B cell (primary cell): Measurements from ENCODE around the gene AZU1. TPM values are rescaled to one million over a fixed set of nuclear protein-coding genes. Genes with fewer than 3 reads are reported as not detected.

Source experiments
- ATAC-seq: fragments of 200-7000 bp; cut with Tn5 transposase; one replicate; pipeline ENCODE4 v1.10.0; 2021; ENCODE audit warnings: low read depth, mild to moderate bottlenecking, moderate number of reproducible peaks, moderate library complexity
- CTCF ChIA-PET: fragments of 350-600 bp; sonication (Branson Sonifier 250); formaldehyde crosslinking; loops from one replicate; lab custom pipeline; 2021; ENCODE audit warnings: antibody characterized with exemption, inconsistent platforms; lab: Charles Lee
- POLR2A ChIA-PET: fragments of 350-600 bp; sonication (Branson Sonifier 250); formaldehyde crosslinking; loops from one replicate; lab custom pipeline; 2021; ENCODE audit warnings: antibody characterized with exemption; lab: Charles Lee
- DNase-seq: peaks from one replicate; pipeline ENCODE4 v3.0.0; 2013
- H2AFZ ChIP-seq: 2 replicates; pipeline ENCODE4 v1.6.1; 2012; ENCODE audit warnings: mild to moderate bottlenecking, low read depth, low read length; ENCODE audit not compliant: insufficient read depth, poor library complexity, severe bottlenecking
- H3K27ac ChIP-seq, 2 donors: 1 replicate in 1 of 2; 2 replicates in 1 of 2; pipeline ENCODE4 v1.5.1; 2012 to 2013; ENCODE audit warnings: low read length in 2 of 2, mild to moderate bottlenecking in 2 of 2, moderate library complexity in 1 of 2
- H3K27me3 ChIP-seq, 4 experiments: fragments of 200-600 bp in 1 of 4; sonication (generic) in 1 of 4; replicated peaks in 1 of 4; 1 replicate in 2 of 4; 2 replicates in 2 of 4; pipeline versions ENCODE4 v1.6.1 to v1.7.0; 2013 to 2016; ENCODE audit warnings: low read length in 3 of 4, mild to moderate bottlenecking in 2 of 4, mixed read lengths in 1 of 4, moderate library complexity in 1 of 4; ENCODE audit not compliant: insufficient read depth in 4 of 4, control insufficient read depth in 3 of 4; ENCODE audit errors: control extremely low read depth in 1 of 4
- H3K36me3 ChIP-seq, 2 experiments: replicated peaks in 1 of 2; 1 replicate in 1 of 2; 2 replicates in 1 of 2; pipeline versions ENCODE4 v1.6.1 to v1.7.1; 2013; ENCODE audit warnings: low read length in 1 of 2; ENCODE audit not compliant: insufficient read depth in 2 of 2, control insufficient read depth in 1 of 2; ENCODE audit errors: control extremely low read depth in 1 of 2, extremely low read depth in 1 of 2
- H3K4me1 ChIP-seq, 2 donors: fragments of 200-600 bp in 1 of 2; sonication (generic) in 1 of 2; 1 replicate in 1 of 2; 2 replicates in 1 of 2; pipeline versions ENCODE4 v1.5.1 to v1.6.1; 2013 to 2017; ENCODE audit warnings: low read length in 2 of 2; ENCODE audit not compliant: control insufficient read depth in 2 of 2, insufficient read depth in 2 of 2
- H3K4me2 ChIP-seq: replicated peaks from 2 replicates; pipeline ENCODE3; 2012; ENCODE audit warnings: mild to moderate bottlenecking, low read depth, low read length; ENCODE audit not compliant: poor library complexity, severe bottlenecking
- H3K4me3 ChIP-seq, 5 experiments: fragments of 200-600 bp in 1 of 5; sonication (generic) in 1 of 5; 1 replicate in 3 of 5; 2 replicates in 2 of 5; pipeline versions ENCODE4 v1.5.1 to v1.7.0; 2011 to 2016; ENCODE audit warnings: low read length in 4 of 5, mild to moderate bottlenecking in 4 of 5, low read depth in 2 of 5, control low read depth in 1 of 5, moderate library complexity in 1 of 5; ENCODE audit not compliant: insufficient read depth in 1 of 5; ENCODE audit errors: control extremely low read depth in 1 of 5, extremely low read depth in 1 of 5
- H3K79me2 ChIP-seq: fragments of 200-600 bp; sonication (generic); one replicate; pipeline ENCODE4 v1.6.0; 2016; ENCODE audit warnings: low read length; ENCODE audit not compliant: control insufficient read depth, insufficient read depth
- H3K9ac ChIP-seq: fragments of 200-600 bp; sonication (generic); 2 replicates; pipeline ENCODE4 v1.6.1; 2017; ENCODE audit warnings: mild to moderate bottlenecking, low read length, moderate library complexity
- H3K9me3 ChIP-seq, 3 donors: one replicate each; pipeline versions ENCODE4 v1.6.1 to v1.7.1; 2013; ENCODE audit warnings: low read length in 2 of 3; ENCODE audit not compliant: control insufficient read depth in 2 of 3, insufficient read depth in 1 of 3; ENCODE audit errors: control extremely low read depth in 1 of 3
- H4K20me1 ChIP-seq: 2 replicates; pipeline ENCODE4 v1.6.0; 2012; ENCODE audit warnings: mild to moderate bottlenecking, low read length; ENCODE audit not compliant: insufficient read depth, control insufficient read depth, poor library complexity, severe bottlenecking
- H3K27ac Mint-ChIP-seq: one replicate; pipeline ENCODE4 v1.8.0; 2021; ENCODE audit warnings: mixed read lengths
- H3K27me3 Mint-ChIP-seq: one replicate; pipeline ENCODE4 v1.8.0; 2021; ENCODE audit warnings: mixed read lengths
- H3K4me1 Mint-ChIP-seq: one replicate; pipeline ENCODE4 v1.8.0; 2021; ENCODE audit warnings: mixed read lengths
- H3K4me3 Mint-ChIP-seq: one replicate; pipeline ENCODE4 v1.8.0; 2021; ENCODE audit warnings: mixed read lengths
- H3K9me3 Mint-ChIP-seq: one replicate; pipeline ENCODE4 v1.8.0; 2022; ENCODE audit warnings: mixed read lengths; ENCODE audit not compliant: insufficient read depth
- CTCF ChIP-seq: fragments of 200-600 bp; IDR thresholded peaks from one replicate; pipeline ENCODE4 v1.8.0; 2022; ENCODE audit warnings: antibody characterized with exemption, mild to moderate bottlenecking
- EZH2 ChIP-seq: IDR thresholded peaks from 2 replicates; pipeline ENCODE4 v1.6.1; 2012; ENCODE audit warnings: borderline replicate concordance, low read depth, mild to moderate bottlenecking, moderate library complexity, low read length; ENCODE audit not compliant: insufficient read depth, poor library complexity, severe bottlenecking
- WGBS: methylation state at CpG from one replicate; pipeline ENCODE4 v1.1.5; 2013; ENCODE audit warnings: missing lambda C conversion rate; ENCODE audit not compliant: insufficient coverage; 5-methylcytosine and 5-hydroxymethylcytosine counted together
- intact Hi-C: fragments of 100-400 bp; cut with micrococcal nuclease; formaldehyde crosslinking; loops from one replicate; pipeline ENCODE4 v1.10.0; 2022
- polyA plus RNA-seq: library from polyadenylated mRNA; depleted of rRNA; stranded (reverse); fragments of >200 nt; gene quantifications from 2 replicates; pipeline ENCODE4 v1.2.3, GENCODE V29; 2012
- total RNA-seq, 2 donors: library from RNA; stranded (reverse); fragments of 120-200 nt in 1 of 2; gene quantifications; 1 replicate in 1 of 2; 2 replicates in 1 of 2; pipeline versions ENCODE4 v1.2.3 to v1.2.4, GENCODE V29; 2013 to 2022

AZU1 gene
- total and polyA plus RNA-seq, 2 donors (not counting 1 experiment from before 2014, with no cell fraction given): 0.13 to 0.44 TPM

DNA sequence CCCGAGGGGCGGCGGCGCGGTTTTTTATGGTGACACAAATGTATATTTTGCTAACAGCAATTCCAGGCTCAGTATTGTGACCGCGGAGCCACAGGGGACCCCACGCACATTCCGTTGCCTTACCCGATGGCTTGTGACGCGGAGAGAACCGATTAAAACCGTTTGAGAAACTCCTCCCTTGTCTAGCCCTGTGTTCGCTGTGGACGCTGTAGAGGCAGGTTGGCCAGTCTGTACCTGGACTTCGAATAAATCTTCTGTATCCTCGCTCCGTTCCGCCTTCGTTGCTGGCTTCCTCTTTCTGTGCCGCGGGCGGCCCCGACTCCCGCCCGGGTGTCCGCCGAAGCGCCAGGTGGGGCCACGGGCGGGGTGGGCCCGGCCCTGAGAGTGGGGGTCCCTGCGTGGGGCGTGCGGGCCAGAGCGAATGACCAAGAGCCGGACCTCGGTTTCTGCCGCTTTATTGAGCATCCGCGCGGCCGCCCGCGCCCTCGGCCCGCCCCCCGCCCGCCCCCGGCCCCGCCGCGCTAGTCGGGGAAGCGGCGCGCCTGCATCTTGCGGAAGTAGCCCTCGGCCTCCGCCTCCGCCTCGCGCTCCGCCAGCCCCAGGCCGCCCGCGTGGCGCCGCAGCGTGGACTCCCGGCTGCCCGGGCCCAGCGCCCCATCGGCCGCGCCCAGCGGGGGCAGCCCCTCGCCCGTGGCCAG, 15.4 kb upstream of the AZU1 start:
- DNase-seq (no peak), ATAC-seq (no peak)
- CTCF ChIA-PET: no interaction called here
- H3K9me3 Mint-ChIP-seq: no peaks in the 10 kb centered on the region
- Histone ChIP-seq H2AFZ (no peak overlapping the region), H3K4me1 (no peaks in the 10 kb centered on the region), H3K9me3 (peaks cover 0 to 3% (median 0%) of the 10 kb centered on the region in 3 donors), H3K79me2 (peaks cover 13% of the 10 kb centered on the region), H4K20me1 (peaks cover 54% of the 10 kb centered on the region), H3K4me3 (no peak overlapping the region), H3K27ac (no peak overlapping the region), H3K4me2 (no peak overlapping the region), H3K27me3 (no peaks in the 10 kb centered on the region), H3K9ac (no peak overlapping the region), H3K36me3 (peaks cover 6 to 53% of the 10 kb centered on the region in 2 experiments)
- H3K4me3 Mint-ChIP-seq: no peak overlapping the region
- 97% methylated on average over 63 of the region's 80 CpGs for WGBS
- TF ChIP-seq CTCF (no peak), EZH2 (no peak)
- POLR2A ChIA-PET: no interaction called here
- no peaks in the 10 kb centered on the region for H3K4me1 Mint-ChIP-seq
- H3K27ac Mint-ChIP-seq: no peak overlapping the region
- H3K27me3 Mint-ChIP-seq: no peaks in the 10 kb centered on the region
- intact Hi-C loops: no loop called here

DNA sequence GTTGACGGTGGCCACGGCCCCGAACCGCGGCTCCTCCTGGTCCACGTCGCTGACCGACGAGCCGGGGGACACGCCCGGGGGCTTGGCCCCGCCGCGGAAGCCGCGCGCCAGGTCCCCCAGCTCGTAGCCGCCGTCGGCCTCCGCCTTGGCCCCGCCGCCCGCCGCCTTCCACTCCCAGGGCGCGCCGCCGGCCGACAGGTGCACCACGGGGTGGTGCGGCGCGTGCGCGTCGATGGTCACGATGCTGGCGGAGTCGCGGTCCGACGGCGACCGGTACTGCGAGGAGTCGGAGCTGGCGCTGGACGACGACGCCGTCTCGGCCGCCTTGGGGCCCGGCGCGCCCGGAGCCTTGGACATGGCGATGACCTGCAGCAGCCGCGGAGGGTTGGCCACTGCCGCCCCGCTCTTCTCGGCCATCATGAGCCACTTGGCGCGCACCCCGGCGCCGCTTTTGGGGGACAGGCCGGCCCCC, 14.9 kb upstream of the AZU1 start:
- intact Hi-C loops: no loop called here
- Histone ChIP-seq H4K20me1 (peaks cover 48% of the 10 kb centered on the region), H3K4me1 (no peaks in the 10 kb centered on the region), H3K27me3 (no peaks in the 10 kb centered on the region), H3K9ac (no peak overlapping the region), H3K4me3 (no peak overlapping the region), H3K4me2 (no peak overlapping the region), H3K79me2 (peaks cover 7% of the 10 kb centered on the region), H2AFZ (no peak overlapping the region), H3K9me3 (peaks cover 0 to 3% (median 0%) of the 10 kb centered on the region in 3 donors), H3K27ac (no peak overlapping the region), H3K36me3 (peaks cover under 1 to 47% of the 10 kb centered on the region in 2 experiments)
- Mint-ChIP-seq H3K9me3 (no peaks in the 10 kb centered on the region), H3K27ac (no peak overlapping the region), H3K4me3 (no peak overlapping the region), H3K4me1 (no peaks in the 10 kb centered on the region), H3K27me3 (no peaks in the 10 kb centered on the region)
- WGBS: 98% methylated on average over 61 of the region's 72 CpGs
- DNase-seq (no peak), ATAC-seq (no peak)
- TF ChIP-seq CTCF: no peak
- TF ChIP-seq EZH2: no peak
- POLR2A ChIA-PET: no interaction called here
- CTCF ChIA-PET: no interaction called here
